Right hindlimb (tissue), 1 donor: Measurements from ENCODE around the gene C1S.
"Not testable (repeated sequence)": the region's sequence is repeated elsewhere in the genome, so short reads cannot be mapped to it uniquely, and the experiment has no call there.

Experiments
- DNase-seq: peaks from one replicate; pipeline ENCODE4 v3.0.0-alpha.2; 2018

C1S gene

DNA sequence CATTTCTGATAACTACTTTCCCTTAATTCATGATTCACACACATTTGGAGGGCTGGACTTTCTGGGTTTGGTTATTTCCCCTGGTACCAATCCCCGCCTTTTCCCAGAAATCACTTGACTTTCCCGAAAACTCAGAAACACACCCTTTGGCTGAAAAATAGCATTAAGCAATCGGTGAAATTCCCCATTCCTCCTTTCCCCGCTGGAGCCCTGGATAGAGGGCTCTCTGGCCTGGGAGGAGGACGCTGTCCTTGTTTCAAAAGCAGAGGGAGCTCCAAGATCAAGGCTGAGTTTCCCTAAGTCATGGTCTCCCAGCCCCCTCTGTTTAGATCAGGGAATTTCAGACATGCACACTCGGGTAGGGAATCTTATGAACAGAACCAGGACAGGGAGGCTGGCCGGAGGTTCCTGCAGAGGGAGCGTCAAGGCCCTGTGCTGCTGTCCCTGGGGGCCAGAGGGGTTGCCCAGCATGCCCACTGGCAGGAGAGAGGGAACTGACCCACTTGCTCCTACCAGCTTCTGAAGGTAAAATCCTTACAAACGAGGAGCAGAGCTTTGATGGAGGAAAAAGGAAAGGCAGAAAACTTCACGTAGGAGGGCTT is at the start of gene C1S:
TSS of gene C1S (plus strand) at position 366 of the 602 bp plus-strand sequence. CDS start 1,195 bp downstream, outside the sequence.
- DNase-seq = peak; percentile 88

DNA sequence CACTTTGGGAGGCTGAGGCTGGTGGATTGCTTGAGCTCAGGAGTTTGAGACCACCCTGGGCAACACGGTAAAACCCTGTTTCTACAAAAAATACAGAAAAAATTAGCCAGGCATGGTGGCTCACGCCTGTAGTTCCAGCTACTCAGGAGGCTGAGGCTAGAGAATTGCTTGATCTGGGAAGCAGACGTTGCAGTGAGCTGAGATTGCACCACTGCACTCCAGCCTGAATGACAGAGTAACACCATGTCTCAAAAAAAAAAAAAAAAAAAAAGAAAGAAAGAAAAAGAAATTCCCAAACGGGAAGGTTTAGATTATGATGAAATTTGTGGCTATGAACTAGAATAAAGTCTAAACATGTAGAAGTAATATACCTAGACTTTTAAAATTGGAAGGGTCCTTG is 49.1 kb upstream of the C1S start:
- DNase-seq = not testable (repeated sequence)

DNA sequence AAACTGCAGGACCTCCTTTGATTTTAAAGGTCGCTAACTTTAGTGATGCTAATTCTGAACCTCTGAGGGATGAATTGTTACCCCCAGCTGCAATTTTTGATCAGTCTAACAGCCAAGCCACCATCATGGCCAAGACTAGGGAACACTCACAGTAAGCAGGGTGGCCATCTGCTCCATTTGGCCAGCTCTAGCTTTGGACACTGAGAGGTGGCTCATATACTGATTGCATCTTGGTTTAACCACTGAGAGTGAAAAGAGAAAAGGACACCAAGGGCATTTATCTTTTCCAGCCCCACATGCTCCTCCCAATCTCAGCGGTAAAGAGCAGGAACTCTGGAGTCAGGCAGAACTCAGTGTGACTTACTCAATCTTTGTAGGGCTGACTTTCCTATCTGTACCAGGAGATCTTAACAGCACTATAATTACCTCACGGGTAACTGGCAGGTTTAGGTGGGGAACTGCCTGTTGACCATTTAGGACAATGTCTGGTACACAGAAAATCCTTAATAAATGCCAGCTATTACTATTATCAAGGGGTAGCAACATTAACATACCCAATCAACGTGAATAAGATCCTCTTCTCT is 48.4 kb upstream of the C1S start:
- no peak for DNase-seq

DNA sequence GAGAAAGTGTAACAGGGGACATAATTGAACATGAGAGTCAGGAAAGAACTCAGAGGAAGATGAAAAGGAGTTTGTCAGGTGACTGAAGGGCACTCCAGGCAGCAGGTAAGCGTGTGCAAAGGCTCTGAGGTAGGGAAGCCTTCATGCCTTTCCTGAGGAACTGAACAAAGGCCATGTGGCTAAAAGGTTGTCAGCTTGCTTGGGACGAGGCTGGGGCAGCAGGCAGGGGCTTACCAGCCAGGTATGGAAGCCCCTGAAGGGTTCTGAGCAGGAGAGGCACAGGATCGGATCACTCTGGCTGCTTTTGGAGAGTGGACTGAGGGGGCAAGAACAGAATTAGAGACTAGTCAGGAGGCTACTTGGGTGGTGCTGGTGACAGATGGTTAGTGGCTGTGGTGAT is 47.4 kb upstream of the C1S start:
- no peak for DNase-seq

DNA sequence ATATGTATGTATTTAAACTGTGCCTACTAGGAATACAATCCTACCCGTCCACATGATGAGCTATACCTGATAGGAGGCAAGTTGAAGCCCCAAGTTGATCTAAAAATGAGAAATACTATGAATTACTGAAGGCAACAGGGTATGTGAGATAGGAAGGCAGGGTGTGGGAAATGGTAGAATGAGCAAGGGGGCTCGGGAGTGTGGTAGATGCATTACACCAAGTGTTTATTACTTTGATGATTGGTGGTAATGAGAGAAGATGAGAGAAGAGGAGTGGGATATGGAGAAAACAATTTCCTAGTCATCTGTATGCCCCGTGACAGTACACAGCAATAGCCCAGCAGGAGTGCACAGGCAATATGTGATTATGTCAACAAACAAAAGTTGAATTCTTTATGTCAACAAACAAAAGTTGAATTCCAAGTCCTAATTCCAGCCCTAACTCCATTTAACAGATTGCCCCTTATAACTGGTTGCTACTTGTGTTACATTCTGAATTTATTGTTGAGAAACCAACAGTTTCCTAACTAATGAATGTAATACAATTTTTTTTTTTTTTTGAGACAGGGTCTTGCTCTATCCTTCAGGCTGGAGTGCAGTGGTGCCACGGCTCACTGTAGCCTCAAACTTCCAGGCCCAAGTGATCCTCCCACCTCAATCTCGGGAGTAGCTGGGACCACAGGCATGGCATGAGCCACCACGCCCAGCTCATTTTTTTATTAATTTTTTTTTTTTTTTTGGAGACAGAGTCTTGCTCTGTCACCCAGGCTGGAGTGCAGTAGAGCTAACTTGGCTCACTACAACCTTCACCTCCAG is 44.8 kb upstream of the C1S start:
- DNase-seq = no peak

DNA sequence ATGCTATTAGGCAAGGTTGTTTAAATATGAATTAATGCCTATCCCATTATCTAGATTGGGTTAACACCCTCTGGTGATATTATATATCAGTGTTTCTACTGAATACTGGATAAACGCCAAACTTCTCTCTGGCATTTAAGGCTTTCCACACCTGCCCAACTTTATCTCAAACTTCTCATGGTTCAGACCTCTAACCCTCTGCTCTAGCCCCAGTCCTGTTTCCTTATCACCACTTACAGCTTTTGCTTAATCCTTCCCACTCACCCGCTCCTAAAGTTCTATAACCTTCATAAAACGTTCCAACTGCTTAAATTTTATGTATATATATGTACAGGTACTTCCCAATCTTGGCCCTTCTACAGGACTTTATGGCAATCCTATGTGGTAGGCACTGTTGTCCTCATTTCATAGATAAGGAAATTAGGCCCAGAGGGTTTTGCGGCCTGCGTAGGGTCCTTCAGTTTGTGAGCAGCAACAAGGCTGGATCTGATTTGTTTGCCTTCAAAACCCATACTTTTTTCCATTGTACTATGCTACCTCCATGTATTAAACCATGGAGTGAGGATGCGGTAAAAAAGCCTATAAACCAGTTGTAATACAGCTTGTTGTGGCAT is 43.5 kb upstream of the C1S start:
- DNase-seq = no peak

DNA sequence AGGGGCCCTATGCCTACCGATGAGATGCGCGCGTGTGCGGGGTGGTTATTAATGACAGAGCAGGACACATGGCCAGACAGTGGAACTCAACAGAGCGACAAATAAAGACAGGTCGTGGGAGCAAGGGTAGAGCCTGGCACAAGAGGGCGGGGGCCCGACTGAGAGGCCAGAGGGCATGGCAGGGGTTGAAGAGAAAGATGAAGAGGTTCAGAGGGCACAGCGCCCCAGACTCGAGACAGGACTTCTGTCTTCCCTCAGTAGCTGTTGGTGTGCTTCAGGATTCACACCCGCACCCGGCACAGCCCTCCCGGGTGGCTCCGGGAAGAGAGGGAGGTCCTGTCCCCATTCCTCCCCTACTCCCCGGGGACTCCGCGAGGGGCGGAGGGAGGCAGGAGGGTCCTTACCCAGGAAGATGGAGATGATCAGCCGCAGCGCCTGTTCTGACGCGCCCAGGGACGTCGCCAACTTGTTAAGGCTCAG is 42.6 kb upstream of the C1S start:
- no peak for DNase-seq

DNA sequence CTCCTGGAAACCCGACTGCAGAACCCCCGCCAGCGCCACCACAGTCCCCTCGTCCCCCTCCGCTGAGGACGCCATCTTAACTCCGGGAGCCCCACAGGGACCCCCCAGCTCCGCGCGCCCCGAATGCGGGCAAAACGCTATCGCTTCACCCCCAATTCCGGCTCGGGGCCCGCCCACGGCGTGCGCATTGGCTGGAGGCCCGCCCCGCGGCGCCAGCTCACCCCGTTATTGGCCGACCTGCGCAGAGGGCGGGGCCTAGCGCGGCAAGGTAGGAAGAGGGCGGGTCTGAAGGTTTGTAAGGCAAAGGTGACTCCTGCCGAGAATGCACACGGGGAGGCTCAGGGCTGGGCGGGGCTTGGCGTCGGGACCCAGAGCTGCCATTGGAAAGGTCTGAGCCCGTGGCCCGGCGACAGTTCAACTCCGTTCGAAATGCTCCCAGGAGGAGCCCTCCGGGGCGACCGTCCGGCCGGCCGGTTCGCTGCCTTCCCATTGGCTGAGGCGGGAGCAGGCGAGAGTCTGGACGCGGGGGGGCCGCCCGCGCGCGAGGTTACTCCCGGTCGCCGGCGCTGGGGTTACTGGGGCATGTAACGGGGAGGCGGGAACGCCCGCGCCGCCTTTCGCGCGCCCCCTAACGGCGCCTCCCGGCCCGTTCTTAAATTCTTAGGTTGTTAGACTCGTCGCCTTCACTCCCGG is 42.0 kb upstream of the C1S start, which contains the start of gene LPCAT3:
TSS of gene LPCAT3 (minus strand) at position 127 of the 693 bp plus-strand sequence. CDS start at position 75, 52 bp downstream.
- peak; percentile 98 for DNase-seq

DNA sequence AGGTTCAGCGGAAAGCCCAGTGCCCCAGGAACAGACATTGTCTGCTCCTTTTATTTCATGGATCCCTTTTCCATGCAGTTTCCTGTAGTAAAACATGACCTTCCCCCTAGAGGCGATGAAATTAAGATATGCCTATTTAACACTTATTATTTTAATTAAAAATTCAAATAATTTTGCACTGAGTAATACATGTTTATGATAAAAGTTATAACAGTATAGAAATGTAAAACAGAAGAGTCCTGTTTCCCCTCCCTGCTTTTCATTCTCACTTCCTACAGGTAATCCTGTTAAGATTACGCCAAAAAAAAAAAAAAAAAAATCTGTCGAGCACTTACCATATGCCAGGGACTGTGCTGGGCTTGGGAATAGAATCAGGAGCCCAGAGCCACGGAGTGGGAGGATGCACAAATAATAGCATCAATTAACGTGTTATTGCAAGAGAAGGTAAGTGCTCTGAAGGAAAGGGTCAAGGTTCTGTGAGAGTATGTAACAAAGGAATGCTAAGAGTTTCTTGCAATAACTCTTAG is 41.4 kb upstream of the C1S start:
- DNase-seq = no peak

DNA sequence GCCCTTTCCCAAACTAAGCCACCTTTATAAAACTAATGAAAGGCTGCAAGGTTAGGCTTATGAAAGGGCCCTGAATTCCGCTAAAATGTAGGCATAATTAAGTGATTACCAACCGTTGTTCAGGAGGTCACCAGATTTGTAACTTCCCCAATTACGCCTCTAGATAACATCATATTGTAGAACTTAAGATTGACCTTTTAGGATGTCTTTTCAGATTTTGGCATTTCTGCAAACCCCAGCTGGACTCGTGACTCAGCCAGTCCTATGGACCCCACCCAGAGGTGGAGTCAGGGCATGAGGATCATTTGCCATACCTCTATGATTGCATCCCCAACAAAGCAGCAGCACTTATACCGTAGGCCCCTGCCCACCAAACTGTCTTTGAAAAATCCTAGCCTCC is 38.6 kb upstream of the C1S start:
- no peak for DNase-seq

DNA sequence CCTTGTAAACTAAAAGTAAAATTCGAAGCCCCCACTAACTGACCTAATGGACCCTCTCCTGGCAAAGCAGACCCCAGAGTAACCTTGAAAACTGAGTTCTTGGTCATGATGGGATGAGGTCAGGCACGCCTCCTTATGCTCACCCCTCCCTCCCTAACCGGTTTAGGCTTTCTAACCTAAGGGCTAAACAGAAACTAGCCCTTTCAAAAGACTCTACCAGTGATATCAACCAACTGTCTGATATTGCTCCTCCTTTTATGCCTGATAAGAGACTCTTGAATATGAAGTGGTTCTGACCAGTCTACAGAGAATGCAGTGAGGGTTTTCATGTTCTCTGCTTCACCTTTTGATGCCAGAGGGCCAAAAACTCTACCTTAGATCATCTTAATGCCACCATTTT is 37.4 kb upstream of the C1S start:
- no peak for DNase-seq

DNA sequence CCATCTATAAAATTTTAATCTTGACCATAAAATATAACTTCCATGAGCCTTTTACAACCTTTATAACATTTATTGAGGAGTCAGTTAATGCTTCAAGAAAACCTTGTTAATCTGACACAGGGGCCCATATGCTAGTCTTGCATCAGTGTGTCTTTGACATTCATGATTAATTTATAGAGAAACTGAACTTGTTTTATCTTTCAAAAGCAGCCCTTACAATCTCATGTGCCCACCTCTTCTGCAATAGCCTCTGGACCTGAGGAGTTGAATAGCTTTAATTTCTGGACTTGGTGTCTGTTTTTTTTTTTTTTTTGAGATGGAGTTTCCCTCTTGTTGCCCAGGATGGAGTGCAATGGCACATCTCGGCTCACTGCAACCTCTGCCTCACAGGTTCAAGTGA is 33.7 kb upstream of the C1S start:
- DNase-seq = no peak

DNA sequence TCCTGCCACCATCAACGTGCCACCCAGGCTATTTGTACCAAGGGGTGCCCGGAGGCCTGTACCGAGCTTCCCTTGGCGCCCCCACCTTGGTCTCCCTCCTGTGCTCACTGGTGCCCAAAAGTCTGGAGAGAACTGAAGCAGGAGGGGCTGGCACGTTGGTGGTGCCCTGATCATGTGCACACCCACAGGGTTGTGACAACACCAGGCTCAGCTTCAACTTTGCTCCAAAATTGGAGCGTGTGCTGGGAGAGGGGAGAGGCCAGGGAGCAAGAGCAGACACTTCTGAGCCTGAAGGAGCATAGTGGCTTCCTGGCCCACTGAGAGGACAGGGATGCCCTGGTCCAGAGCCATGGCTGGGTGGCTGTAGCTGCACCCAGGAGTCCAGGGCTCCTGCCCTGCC is 29.2 kb upstream of the C1S start:
- DNase-seq = no peak

DNA sequence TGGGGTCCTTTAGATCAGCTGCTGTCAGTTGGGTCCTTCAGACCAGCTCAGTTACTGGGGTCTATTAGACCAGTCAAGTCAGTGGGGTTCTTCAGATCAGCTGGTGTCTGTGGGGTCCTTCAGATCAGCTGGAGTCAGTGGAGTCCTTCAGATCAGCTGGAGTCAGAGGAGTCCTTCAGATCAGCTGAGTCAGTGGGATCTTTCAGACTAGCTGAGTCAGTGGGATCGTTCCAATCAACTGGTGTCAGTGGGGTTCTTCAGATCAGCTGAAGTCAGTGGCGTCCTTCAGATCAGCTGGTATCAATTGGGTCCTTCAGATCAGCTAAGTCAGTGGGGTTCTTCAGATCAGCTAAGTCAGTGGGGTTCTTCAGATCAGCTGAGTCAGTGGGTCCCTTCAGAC is 27.5 kb upstream of the C1S start:
- no peak for DNase-seq

DNA sequence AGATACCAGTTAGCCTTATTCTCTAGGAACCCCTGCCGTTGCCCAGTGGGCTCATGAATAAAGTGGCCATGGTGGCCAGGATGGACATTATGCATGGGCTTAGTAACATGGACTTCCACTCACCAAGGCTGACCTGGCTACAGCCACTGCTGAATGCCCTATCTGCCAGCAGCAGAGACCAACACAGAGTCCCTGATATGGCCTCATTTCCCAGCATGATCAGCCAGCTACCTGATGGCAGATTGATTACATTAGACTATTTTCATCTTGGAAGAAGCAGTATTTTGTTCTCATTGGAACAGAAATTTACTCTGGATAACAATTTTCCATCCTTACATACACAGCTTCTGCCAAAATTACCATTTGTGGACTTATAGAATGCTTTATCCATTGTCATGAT is 26.1 kb upstream of the C1S start:
- DNase-seq = no peak

DNA sequence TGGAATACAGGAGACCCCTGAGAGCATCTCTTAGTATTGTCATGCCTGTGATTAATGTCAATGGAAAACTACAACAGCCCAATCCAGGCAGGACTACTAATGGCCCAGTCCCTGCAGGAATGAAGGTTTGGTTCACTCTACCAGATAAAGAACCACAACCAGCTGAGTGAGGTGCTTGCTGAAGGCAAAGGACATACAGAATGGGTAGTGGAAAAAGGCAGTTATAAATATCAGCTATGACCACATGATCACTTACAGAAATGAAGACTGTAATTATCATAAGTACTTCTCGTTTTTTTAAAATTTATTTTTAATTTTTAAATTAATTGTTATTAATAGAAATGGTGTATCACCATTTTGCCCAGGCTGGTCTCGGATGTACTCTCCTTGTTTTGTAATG is 25.1 kb upstream of the C1S start:
- DNase-seq = no peak

DNA sequence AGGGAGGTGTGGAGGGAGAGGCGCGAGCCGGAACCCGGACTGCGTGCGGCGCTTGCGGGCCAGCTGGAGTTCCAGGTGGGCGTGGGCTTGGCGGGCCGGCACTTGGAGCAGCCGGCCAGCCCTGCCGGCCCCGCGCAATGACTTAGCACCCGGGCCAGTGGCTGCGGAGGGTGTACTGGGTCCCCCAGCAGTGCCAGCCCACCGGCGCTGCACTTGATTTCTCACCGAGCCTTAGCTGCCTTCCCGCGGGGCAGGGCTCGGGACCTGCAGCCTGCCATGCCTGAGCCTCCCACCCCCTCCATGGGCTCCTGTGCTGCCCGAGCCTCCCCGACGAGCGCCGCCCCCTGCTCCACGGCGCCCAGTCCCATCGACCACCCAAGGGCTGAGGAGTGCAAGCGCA is 23.1 kb upstream of the C1S start:
- DNase-seq = not testable (repeated sequence)

DNA sequence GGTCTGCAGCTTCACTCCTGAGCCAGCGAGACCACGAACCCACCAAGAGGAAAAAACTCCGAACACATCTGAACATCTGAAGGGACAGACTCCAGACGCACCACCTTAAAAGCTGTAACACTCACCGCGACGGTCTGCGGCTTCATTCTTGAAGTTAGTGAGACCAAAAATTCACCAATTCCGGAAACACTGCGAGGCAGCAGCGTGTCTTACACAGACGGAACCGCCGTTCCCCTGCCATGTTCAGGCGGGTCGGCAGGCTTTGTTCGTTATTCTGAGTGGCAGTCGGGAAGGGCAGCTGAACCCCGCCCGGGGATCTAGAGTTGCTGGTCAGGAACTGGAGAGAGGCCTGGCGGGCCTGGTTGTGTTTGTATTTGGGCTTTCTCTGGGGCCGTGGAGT is 21.9 kb upstream of the C1S start:
- no peak for DNase-seq

DNA sequence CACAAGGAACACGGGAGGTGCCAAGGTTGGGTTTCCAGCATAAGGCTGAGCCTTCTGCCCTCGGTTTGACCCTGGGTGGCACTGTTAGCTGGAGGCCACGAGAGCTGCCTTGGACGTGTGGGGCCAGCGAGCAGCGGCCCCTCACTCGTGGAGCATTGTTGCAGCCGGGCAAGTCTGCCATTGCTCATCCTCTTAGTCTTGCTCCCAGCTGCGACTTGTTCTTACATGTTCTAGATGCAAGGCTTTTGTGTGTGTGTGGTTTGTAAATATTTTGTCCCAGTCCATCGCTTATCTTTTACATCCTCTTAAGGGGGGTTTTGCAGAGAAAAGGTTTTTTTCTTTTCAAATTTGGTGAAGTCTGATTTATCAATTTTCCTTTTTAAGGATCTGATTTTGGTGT is 21.1 kb upstream of the C1S start:
- no peak for DNase-seq

DNA sequence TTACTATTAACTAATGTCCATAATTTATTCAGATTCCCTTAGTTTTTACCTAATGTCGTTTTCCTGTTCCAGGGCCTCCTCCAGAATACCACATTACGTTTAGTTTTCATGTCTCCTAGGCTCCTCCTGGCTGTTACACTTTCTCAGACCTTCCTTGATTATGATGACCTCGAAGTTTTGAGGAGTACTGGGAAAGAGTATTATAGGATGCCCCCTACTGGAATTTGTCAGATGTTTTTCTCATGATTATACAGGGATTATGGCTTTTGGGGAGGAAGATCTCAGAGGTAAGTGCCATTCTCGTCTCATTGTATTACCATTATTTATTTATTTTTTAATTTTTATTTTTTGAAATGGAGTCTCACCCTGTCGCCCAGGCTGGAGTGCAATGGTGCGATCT is 17.7 kb upstream of the C1S start:
- DNase-seq = no peak

DNA sequence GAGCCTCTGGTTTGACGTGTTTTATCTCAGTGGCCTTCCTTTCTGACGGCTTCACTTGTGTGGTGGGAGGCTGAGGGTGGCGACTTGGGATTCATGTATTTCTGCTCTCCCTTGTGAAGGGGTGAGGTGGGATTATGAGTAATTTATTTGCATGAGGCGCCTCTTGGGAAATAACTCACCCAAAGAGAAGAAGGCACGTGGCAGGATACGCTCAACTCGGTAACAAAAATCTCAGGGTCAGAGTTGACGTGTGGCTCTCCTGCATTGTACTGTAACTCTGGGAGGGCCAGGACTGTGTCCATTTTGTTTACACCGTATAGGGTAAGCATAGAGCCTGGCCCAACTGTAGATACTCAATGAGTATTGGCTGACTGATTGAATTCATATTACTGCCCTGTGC is 14.6 kb upstream of the C1S start:
- DNase-seq = no peak

DNA sequence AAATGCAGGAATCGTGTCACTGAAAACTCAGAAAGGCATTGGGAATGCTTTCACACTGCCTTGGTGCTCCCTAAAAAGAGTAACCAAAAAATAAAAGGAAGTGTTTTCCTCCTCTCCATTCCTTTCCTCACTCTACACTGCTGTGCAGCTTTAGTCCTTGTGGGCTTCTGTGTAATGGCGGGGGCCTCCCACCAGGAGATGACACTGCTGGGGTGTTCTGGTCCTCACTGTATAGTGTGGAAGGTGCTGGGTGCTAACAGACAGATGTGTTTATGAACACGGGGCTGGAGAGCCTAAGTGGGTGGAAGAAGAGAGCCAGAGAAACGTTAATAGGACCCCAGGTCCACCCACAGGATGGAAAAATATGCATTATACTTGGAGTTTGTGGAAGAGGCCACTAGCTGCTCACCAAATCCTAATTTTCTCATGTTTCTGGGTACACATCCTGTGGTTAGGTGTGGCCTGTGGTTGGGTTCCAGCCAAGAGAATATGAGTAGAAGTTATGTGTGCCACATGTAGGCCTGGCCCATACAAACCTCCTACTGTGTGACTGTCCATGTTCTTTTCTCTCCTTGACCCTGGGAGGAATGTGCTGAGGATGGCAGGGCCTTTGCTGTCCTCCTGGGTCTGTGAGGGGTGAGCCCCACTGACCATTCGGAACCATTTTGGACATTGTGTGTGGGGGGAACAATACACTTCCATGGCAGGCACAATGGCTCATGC is 14.0 kb upstream of the C1S start:
- no peak for DNase-seq
